ENCODE results near the gene SHLD1.

DNA sequence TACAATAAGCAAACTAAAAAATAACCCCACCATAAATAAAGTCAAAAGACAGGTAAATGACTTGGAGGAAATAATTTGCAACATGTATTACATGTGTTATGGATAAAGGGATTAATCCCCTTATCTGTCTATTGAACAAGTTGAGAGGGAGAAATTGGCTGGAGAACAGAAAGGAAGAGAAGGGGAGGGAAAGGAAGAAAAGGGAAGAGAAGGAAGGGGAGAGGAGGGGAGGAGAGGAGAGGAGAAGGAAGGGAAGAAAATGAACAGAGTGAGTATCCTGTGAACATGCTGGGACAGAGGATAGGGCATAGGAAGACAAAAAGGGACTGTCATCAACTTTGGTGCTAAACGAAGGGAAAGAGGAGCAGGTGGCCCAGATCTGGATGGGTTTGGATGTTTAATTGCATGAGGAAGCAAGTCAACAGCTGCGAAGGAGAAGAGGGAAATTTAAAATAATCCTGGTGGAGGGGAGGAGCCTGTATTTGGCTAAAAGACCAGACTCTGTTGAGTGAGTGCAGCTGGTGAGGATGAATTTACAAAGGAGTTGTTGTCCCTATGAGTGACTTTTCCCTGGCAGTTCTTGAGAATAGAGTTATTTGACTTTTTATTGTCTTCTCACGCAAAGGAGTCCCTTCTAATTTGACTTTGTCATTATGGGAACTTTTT, 14.2 kb upstream of the SHLD1 start:
- TF ChIP-seq, protein P1, sequence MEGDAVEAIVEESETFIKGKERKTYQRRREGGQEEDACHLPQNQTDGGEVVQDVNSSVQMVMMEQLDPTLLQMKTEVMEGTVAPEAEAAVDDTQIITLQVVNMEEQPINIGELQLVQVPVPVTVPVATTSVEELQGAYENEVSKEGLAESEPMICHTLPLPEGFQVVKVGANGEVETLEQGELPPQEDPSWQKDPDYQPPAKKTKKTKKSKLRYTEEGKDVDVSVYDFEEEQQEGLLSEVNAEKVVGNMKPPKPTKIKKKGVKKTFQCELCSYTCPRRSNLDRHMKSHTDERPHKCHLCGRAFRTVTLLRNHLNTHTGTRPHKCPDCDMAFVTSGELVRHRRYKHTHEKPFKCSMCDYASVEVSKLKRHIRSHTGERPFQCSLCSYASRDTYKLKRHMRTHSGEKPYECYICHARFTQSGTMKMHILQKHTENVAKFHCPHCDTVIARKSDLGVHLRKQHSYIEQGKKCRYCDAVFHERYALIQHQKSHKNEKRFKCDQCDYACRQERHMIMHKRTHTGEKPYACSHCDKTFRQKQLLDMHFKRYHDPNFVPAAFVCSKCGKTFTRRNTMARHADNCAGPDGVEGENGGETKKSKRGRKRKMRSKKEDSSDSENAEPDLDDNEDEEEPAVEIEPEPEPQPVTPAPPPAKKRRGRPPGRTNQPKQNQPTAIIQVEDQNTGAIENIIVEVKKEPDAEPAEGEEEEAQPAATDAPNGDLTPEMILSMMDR (IDR thresholded peaks at IDR 0.05; ENCODE audit: insufficient read depth, low read length, poor library complexity, severe bottlenecking): no peak
- TF ChIP-seq EZH2phosphoT487 (conservative IDR thresholded peaks at IDR 0.05; ENCODE audit: low read length): no peak
